Ureter (tissue), 1 donor: Measurements from ENCODE around the gene HSPA1L. TPM values are rescaled to one million over a fixed set of nuclear protein-coding genes. Genes with fewer than 3 reads are reported as not detected.
"Not testable (repeated sequence)": the region's sequence is repeated elsewhere in the genome, so short reads cannot be mapped to it uniquely, and the experiment has no call there.

ENCODE experiments used
- DNase-seq: peaks from one replicate; pipeline ENCODE4 v3.0.0-alpha.2; 2020; ENCODE audit warnings: low spot score
- total RNA-seq: library from RNA; stranded (reverse); gene quantifications from one replicate; pipeline ENCODE4 v1.2.4, GENCODE V29; 2023
- donor health status: DM: yes; HTN: yes; CAD: no.

The HSPA1L gene
- total RNA-seq, 1 donor from 2014 or later, result 1.7 TPM

DNA sequence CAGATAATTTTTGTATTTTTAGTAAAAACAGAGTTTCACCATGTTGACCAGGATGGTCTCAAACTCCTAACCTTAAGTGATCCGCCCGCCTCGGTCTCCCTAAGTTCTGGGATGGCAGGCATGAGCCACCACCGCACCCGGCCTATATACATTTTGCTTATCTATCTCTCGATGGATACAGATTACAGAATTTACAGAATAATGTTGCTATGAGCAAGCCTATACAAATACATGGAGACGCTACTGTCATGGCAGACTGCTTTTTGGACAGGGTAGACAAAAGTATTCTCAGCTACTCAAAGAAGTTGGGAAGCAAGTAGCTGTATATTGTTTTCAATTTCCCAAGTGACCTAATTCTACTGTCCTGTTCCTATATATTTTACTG, 1.6 kb downstream of the HSPA1L start:
- DNase-seq, result no peak

GRCh38 chr6:31811645-31812044, 3.4 kb downstream of the HSPA1L start:
- no peak for DNase-seq

- DNase-seq, result not testable (repeated sequence)
Observed at GRCh38 chr6:31808599-31808998, 6.5 kb downstream of the HSPA1L start.

- peak; percentile 97 for DNase-seq
Observed at GRCh38 chr6:31806470-31807272, 8.4 kb downstream of the HSPA1L start, which contains the start of gene LSM2. LSM2 (minus strand) TSS chr6:31806966; CDS start chr6:31806757, 209 bp downstream.

DNA sequence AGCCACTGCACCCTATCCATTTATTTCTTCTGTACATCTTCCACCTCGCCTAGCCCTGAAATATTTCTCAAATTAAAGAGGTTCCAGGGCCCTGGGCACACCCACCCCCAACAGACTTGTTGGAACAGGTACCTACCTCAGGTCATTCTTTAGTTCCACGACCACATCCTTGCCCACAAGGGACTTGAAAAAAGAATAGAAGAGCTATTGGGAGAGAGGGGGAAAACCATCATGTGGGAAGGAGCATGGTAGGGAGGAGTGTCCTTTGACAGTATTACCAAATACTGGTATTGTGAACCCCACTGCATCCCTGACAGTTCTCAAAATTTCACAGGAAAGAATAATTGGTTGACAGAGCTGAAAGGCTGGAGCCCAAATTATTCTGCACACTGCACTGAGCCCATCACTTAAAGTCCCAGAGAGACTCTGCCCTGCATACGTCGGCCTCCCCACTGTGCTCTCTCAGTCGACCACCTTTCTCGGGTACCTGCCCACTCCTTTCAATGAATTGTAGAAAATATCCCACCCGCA, 9.1 kb downstream of the HSPA1L start:
- no peak for DNase-seq

- DNase-seq, result not testable (repeated sequence)
Observed at GRCh38 chr6:31801031-31801927, 13.8 kb downstream of the HSPA1L start.

- no peak for DNase-seq
Observed at GRCh38 chr6:31799781-31800180, 15.3 kb downstream of the HSPA1L start.

DNA sequence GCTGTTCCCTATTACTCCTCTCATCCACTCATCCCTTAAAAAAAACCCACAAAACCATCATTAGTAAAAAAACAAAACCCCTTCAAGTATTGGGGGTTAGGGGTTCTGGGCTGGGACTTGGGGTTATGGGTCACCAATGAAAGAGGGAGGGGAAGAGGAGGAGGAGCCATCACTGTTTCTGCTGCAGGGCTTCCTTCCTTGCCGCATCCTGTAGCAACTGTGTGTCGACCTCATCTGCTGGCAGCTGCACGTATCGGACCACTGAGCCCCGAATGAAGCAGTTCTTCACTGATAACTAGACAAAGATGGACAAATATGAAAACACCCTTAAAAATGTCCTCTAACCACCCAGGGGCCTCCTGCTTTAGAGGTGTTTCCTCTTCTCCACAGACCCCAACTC, 17.5 kb downstream of the HSPA1L start:
- no peak for DNase-seq

DNA sequence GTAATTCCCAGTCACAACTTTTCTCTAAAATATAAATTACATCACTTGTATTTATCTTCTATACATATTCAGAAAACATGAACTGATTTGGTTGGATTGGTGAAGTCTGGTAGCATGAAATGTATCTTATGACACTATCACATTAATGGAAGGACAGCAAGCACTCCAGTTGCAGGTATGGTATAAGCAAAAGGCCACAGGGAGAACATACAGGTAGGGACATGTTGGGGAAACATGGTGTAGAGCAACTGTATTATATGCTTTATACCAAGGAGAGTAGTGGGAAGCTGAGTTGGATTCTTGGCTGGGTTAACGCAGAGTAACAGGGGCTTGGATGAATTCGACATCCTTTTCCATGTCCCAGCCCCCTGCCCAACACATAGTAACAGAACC, 18.1 kb downstream of the HSPA1L start:
- DNase-seq, result no peak

- peak; percentile 93 for DNase-seq
Observed at GRCh38 chr6:31795616-31796298, 19.3 kb downstream of the HSPA1L start, which contains the start of gene VARS1. VARS1 (minus strand) TSS chr6:31795752; CDS start chr6:31795217, 535 bp downstream.

GRCh38 chr6:31794866-31795615, 20.0 kb downstream of the HSPA1L start:
- DNase-seq, result no peak

DNA sequence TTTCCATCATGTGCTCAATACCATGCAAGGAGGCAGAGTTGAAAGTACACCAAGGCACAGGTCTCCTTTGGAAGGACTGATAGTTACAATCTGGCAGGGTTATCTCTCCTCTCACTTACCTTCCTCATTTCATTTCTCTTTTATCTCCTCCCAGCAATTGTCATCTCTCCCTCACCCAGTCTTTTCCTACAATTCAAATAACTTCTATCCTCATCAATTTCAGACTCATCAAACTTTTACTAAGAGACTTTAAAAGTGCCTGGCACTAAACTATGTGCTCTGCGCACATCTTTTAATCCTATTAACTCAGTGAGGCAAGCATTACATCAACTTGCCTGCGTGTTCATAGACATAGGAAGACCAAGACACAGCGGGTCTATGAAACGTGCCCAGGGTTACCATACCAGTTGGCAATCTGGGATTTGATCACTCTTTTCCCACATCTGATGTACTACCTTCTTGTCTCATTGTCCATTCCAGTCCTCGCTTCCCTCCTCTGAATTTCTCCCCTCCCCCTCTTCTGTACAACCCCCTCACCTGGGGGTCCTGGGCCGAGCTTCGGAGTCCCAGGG, 20.7 kb downstream of the HSPA1L start:
- DNase-seq, result no peak

DNA sequence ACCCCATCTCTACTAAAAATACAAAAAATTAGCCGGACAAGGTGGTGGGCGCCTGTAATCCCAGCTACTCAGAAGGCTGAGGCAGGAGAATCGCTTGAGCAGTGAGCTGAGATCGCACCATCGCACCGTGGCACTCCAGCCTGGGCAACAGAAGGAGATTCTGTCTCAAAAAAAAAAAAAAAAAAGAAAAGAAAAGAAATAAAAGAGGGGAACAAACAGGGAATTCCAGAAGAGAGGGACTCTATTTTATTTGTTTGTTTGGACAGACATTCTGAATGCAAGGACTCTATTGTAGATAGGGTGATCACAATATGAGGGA, 21.2 kb downstream of the HSPA1L start:
- not testable (repeated sequence) for DNase-seq

DNA sequence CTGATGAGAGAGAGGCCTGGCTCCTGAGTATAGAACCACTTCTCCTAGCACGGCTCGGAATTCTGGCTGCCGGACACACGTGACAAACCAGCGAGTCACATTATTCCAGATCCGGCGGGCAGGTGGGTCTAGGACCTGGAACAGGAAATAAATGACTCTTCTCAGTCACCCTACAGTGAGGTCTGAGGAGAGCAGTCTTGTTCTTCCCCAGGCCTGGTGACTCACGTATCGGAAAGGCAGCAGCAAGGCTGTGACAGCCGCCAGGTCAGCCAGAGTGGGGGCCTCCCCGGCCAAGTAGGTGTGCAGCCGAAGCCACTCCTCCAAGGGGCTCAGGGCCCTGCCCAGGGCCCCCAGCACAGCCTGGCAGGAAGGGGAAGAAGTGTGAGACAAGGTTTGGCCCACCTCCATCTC, 22.3 kb downstream of the HSPA1L start:
- DNase-seq, result no peak

DNA sequence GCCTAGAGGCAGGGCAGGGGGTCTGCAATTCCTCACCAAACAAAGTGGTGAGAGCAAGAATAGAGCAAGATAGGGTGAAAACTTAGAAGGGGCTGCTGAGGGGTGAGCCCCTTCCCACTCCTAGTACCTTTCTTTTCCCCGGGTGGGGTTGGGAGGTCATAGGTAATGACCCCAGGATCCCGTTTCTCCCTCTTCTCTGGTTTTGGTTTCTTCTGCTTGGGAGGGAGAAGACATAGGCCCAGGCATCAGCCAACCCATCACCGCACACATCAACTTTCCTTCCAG, 23.1 kb downstream of the HSPA1L start:
- no peak for DNase-seq

DNA sequence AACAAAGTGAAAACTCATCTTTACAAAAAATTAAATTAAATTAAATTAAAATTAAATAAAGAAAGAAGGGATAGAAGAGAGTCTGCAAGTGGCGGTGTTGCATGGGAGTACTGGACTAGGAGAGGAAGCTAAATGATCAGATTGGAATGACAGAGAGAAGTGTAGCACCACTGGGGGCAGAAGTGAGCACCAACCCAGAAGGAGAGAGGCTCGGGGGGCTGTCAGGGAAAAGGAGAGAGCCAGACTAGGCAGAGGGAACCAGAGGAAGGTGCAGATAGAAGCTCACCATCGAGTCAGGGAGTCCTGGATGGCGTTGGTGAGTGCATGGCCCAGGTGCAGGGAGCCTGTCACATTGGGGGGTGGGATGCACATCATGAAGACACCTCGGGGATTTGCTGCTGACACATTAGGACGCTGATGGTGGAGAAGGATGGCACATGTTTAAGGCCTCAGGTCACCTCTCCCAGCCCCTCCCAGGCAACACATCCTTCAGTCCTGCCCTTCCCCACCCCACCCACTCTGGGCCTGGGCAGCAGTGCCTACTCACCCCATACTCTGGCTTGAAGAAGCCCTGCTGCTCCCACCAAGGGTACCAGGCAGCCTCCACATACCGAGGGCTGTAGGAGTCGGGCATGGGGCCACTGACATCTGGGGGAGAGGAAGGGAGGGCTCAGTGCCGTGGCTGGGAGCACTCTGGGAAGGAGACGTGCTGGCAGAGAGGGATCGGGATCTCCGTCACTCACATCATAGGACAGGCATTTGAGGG, 23.6 kb downstream of the HSPA1L start:
- DNase-seq, result peak; percentile 60

GRCh38 chr6:31785475-31785874, 29.6 kb downstream of the HSPA1L start:
- no peak for DNase-seq

GRCh38 chr6:31784098-31784925, 30.8 kb downstream of the HSPA1L start:
- no peak for DNase-seq

DNA sequence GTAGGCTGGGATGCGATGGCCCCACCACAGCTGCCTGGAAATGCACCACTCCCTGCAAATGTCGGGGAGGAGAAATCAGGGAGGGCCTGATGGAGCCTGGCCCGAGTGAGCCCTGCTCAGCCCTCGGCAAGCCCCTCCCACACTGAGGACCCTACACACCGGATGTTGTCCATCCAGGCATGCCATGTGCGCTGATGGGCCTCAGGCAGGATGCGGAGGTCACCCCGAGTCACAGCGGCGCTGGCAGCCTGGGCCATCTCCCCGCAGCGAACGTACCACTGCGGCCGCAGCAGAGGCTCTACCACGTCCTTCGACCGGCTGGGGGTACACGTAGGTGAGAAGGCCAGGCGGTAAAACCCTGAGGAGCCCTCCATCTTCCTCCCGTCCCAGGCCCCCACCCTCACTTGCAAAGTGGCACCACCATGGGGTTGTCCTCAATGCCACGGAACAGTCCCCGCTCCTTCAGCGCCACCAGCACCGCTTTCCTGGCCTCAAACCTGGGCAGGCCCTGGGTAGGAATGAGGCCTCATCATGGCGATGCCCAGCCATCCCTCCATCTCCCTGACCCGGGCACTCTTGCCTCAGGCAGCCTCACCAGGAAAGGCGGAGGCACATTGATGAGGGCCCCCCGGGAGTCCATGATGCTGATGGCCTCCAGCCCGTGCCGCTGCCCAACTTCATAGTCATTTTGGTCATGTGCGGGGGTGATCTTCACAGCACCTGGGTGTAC, 32.8 kb downstream of the HSPA1L start:
- no peak for DNase-seq
